ENCODE data around the gene MPHOSPH9. TPM values are rescaled to one million over a fixed set of nuclear protein-coding genes. Genes with fewer than 3 reads are reported as not detected.

MPHOSPH9 gene
- total and polyA plus RNA-seq, 2 of the 13 experiments (the other 11 are each of a cell fraction or from before 2014, with no cell fraction given) = 20.3 to 63.4 TPM

DNA sequence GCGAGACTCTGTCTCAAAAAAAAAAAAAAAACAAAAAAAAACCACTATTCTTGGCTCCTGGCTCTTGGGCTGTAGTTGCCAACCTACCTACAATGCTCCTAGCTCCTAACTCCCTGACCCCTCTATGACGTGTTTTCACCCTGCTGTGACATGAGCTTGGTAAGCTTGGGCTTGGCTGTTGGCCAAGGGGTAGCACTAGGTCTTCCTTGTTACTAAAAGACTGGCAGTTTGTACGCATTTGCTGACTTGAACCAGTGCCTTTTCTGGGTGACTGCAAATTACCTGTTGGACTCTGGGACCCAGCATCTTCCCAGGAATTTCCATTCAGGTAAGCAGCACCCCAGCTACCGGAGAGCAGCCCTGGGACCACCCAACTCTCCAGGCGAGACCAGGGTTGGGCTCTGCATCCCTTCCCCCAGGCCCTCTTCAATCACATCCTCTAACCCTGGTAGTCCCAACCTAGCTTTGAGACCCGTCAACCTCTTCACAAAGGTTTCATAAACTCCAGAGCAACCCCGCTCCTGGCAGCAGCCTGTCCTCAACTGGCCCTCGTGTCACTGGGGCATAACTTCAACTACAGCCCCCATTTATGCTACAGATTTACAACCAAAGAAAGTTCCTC lies 30.4 kb upstream of the MPHOSPH9 start:
- Histone ChIP-seq H3K9me3 (ENCODE audit: low read length) (no peaks in the 10 kb centered on the region), H3K4me1 (ENCODE audit: insufficient read depth, low read length) (peaks cover 4% of the 10 kb centered on the region), H3K27ac (ENCODE audit: extremely low read length, insufficient read depth, low read length) (no peak overlapping the region), H3K36me3 (replicated peaks in 1 of 2; ENCODE audit: control insufficient read depth in 1 of 2, insufficient read depth in 2 of 2, low read length in 2 of 2) (peaks cover 34 to 79% of the 10 kb centered on the region in 2 experiments), H3K9ac (ENCODE audit: insufficient read depth, low read depth, low read length) (no peak overlapping the region), H3K27me3 (ENCODE audit: control insufficient read depth in 1 of 2, insufficient read depth in 2 of 2, low read length in 2 of 2) (no peaks in the 10 kb centered on the region), H3K4me3 (replicated peaks in 1 of 3; ENCODE audit: insufficient read depth in 1 of 3, low read depth in 2 of 3, low read length in 3 of 3) (no peak overlapping the region), H2AFZ (ENCODE audit: low read length) (no peak overlapping the region), H3K4me2 (ENCODE audit: low read depth, low read length) (no peak overlapping the region), H3K79me2 (ENCODE audit: insufficient read depth, low read length) (peaks cover 22% of the 10 kb centered on the region), H4K20me1 (ENCODE audit: insufficient read depth, low read length) (no peaks in the 10 kb centered on the region)
- POLR2A ChIA-PET = interaction anchor here (1.0 kb wide), 1 partner anchor 30 kb away, joined by 3 read pairs; the partner anchor contains the start of genes MPHOSPH9 and MTRFR
- intact Hi-C loops (cut with micrococcal nuclease; ENCODE audit: unreplicated experiment) = no loop called here
- in situ Hi-C loops (cut with HindIII; ENCODE audit: extremely low pct_ligation_motif_present, low pct_unique_long_range_greater_than_20kb) = no loop called here
- ATAC-seq = no peak
- no peak for DNase-seq (ENCODE audit: low spot score)
- BruUV-seq (replicated peaks) = no TSS peak
- CTCF ChIA-PET (ENCODE audit: low intra/inter-chr PET ratio, low total read pairs) = no interaction called here
- TF ChIP-seq GZF1 (CRISPR knock-in tag; IDR thresholded peaks at IDR 0.05) = no peak
- peak; percentile 75 for TF ChIP-seq RBM22 (optimal IDR thresholded peaks at IDR 0.05; ENCODE audit: low read length)
- no peak for TF ChIP-seq DBP (CRISPR knock-in tag; IDR thresholded peaks at IDR 0.05; ENCODE audit: not compliant biosample characterization)
- no peak for TF ChIP-seq ZNF556 (CRISPR knock-in tag; IDR thresholded peaks at IDR 0.05; ENCODE audit: borderline replicate concordance)
- WGBS (ENCODE audit: low lambda C conversion rate) = 97% methylated on average over 8 of the region's 8 CpGs
- FAIRE-seq = no peak

DNA sequence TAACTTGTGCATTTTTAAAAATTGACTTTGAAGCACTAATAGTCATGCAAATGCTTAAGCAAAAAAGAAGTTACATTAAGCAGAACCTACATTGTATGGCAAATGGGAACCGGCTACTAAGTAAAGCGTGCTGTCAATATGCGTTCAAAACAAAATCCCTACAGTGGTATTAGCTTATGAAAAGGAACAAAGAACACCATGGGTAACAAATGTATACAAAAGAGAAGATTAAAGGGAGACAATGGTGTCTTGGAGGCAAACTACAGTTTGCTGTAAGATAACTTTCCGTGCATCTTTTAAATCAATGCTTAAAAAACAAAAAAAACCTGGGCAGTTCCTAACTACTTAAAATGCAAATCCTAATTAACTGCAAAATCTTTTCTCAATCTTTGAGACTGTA lies 28.3 kb upstream of the MPHOSPH9 start:
- Histone ChIP-seq H3K27ac (ENCODE audit: extremely low read length, insufficient read depth, low read length) (no peak overlapping the region), H4K20me1 (ENCODE audit: insufficient read depth, low read length) (no peaks in the 10 kb centered on the region), H2AFZ (ENCODE audit: low read length) (no peak overlapping the region), H3K4me2 (ENCODE audit: low read depth, low read length) (no peak overlapping the region), H3K9ac (ENCODE audit: insufficient read depth, low read depth, low read length) (no peak overlapping the region), H3K27me3 (ENCODE audit: control insufficient read depth in 1 of 2, insufficient read depth in 2 of 2, low read length in 2 of 2) (no peaks in the 10 kb centered on the region), H3K79me2 (ENCODE audit: insufficient read depth, low read length) (peaks cover 7% of the 10 kb centered on the region), H3K9me3 (ENCODE audit: low read length) (no peaks in the 10 kb centered on the region), H3K36me3 (replicated peaks in 1 of 2; ENCODE audit: control insufficient read depth in 1 of 2, insufficient read depth in 2 of 2, low read length in 2 of 2) (peaks cover 27 to 72% of the 10 kb centered on the region in 2 experiments), H3K4me1 (ENCODE audit: insufficient read depth, low read length) (no peaks in the 10 kb centered on the region), H3K4me3 (replicated peaks in 1 of 3; ENCODE audit: insufficient read depth in 1 of 3, low read depth in 2 of 3, low read length in 3 of 3) (no peak overlapping the region)
- TF ChIP-seq FOXK1 (CRISPR knock-in tag; IDR thresholded peaks at IDR 0.05; ENCODE audit: borderline replicate concordance, low read depth) (no peak), CHD4 (IDR thresholded peaks at IDR 0.05; ENCODE audit: borderline replicate concordance, low read length) (no peak), MED13 (CRISPR knock-in tag; IDR thresholded peaks at IDR 0.05) (no peak), KDM6A (CRISPR knock-in tag; IDR thresholded peaks at IDR 0.05; ENCODE audit: low read depth) (no peak), ZIK1 (CRISPR knock-in tag; IDR thresholded peaks at IDR 0.05; ENCODE audit: borderline replicate concordance, low read depth) (no peak), GTF3A (CRISPR knock-in tag; conservative IDR thresholded peaks at IDR 0.05) (no peak), ZNF549 (CRISPR knock-in tag; IDR thresholded peaks at IDR 0.05) (no peak)
- ChIA-PET CTCF (ENCODE audit: low intra/inter-chr PET ratio, low total read pairs) (no interaction called here), POLR2A (no interaction called here)
- FAIRE-seq (no peak), DNase-seq (ENCODE audit: low spot score) (no peak), ATAC-seq (no peak)
- in situ Hi-C loops (cut with HindIII; ENCODE audit: extremely low pct_ligation_motif_present, low pct_unique_long_range_greater_than_20kb) (no loop called here), intact Hi-C loops (cut with micrococcal nuclease; ENCODE audit: unreplicated experiment) (no loop called here)
- BruUV-seq (replicated peaks) = TSS peak; percentile 55
- 99% methylated on average over 4 of the region's 4 CpGs for WGBS (ENCODE audit: low lambda C conversion rate)
